GM10266 (cell line): Measurements from ENCODE around the gene RNF213.

ENCODE experiments used
- DNase-seq: peaks from one replicate; pipeline ENCODE4 v3.0.0; 2012; ENCODE audit errors: extremely low spot score
- CTCF ChIP-seq: IDR thresholded peaks from 2 replicates; pipeline ENCODE4 v1.5.1; 2012; ENCODE audit warnings: mild to moderate bottlenecking, low read depth; ENCODE audit not compliant: control insufficient read depth, insufficient read depth; ENCODE audit errors: missing control alignments

Gene RNF213

GRCh38 chr17:80265205-80266068 is 4.8 kb downstream of the RNF213 start:
- peak; percentile 69 for DNase-seq
- TF ChIP-seq CTCF = no peak

DNA sequence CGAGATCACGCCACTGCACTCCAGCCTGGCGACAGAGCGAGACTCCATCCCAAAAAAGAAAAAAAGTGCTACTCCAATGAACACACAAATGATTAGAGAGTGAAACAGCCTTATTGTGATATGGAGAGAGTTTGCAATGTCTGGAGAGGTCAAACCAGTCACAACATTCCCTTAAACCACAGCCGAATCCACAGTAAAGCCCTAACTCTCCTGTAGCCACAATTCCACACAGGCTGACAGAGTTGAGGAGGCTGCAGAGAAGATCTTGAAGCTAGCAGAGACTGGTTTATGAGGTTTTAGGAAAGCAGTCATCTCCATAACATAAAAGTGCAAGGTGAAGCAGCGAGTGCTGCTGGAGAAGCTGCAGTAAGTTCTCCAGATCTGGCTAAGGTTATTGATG is 6.7 kb downstream of the RNF213 start:
- TF ChIP-seq CTCF = no peak
- DNase-seq = no peak

DNA sequence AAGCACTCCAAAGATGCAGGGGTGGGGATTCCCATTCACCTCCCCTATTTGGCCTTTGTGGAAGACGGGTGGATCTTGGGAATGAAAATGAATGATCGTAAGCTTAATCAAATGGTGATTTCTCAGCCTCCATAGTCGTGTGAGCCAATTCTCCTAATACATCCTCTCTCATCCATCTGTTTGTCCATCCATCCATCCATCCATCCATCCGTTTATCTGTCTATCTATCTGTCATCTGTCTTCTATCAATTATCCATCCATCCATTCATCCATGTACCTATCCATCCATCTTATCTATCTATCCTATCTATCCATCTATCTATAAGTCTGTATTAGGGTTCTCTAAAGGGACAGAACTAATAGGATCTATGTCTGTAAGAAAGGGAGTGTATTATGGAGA is 7.8 kb downstream of the RNF213 start:
- no peak for DNase-seq
- TF ChIP-seq CTCF = no peak

- no peak for TF ChIP-seq CTCF
- no peak for DNase-seq
These were observed 8.8 kb downstream of the RNF213 start for GRCh38 chr17:80269405-80269807.

DNA sequence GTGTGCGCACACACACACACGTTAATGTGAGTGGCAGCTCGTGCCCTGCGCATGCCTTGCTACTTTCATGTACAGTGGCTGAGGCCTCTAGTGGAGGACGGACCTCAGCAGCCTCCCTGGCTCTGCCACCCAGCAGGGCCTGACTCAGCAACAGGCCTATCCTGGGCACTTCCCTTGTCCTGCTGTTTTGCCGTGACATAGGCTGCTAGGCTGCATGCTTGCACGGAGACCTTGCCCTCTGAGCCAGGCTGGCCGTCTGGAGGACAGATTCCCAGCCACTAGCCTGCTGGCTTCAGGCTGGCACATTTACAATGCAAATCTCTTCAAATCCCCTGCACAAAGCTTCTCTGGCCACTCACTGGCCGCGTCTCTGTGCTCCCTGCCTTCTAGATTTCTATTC is 9.5 kb downstream of the RNF213 start:
- DNase-seq = no peak
- no peak for TF ChIP-seq CTCF

GRCh38 chr17:80270836-80271235 is 10.2 kb downstream of the RNF213 start:
- TF ChIP-seq CTCF = no peak
- no peak for DNase-seq

GRCh38 chr17:80272366-80272765 is 11.7 kb downstream of the RNF213 start:
- no peak for TF ChIP-seq CTCF
- no peak for DNase-seq
